Omental fat pad (tissue), 4 donors: Measurements from ENCODE around the gene RBBP7. TPM values are rescaled to one million over a fixed set of nuclear protein-coding genes. Genes with fewer than 3 reads are reported as not detected.

Experiments
- ATAC-seq: fragments of 150-250 bp; one replicate; pipeline ENCODE4 v1.9.1; 2016; ENCODE audit warnings: mild to moderate bottlenecking, moderate library complexity; ENCODE audit not compliant: low FRiP score
- DNase-seq: peaks from one replicate; pipeline ENCODE4 v3.0.0-alpha.2; 2019; ENCODE audit warnings: low spot score
- total RNA-seq, 4 donors: library from RNA; depleted of rRNA; stranded (reverse); fragments of >200 nt; gene quantifications; one replicate each; pipeline ENCODE4 v1.1.0, GENCODE V29; 2016
- TF ChIP-seq, protein P1 (sequence below), 3 donors: fragments of 450-650 bp; IDR thresholded peaks; one replicate each; pipeline ENCODE4 v1.5.1; 2016 to 2017; ENCODE audit warnings: antibody characterized with exemption in 3 of 3, mild to moderate bottlenecking in 3 of 3, moderate library complexity in 2 of 3

The RBBP7 gene
- total RNA-seq, 4 donors from 2014 or later, result 57.4 to 74.3 (median 70.9) TPM

DNA sequence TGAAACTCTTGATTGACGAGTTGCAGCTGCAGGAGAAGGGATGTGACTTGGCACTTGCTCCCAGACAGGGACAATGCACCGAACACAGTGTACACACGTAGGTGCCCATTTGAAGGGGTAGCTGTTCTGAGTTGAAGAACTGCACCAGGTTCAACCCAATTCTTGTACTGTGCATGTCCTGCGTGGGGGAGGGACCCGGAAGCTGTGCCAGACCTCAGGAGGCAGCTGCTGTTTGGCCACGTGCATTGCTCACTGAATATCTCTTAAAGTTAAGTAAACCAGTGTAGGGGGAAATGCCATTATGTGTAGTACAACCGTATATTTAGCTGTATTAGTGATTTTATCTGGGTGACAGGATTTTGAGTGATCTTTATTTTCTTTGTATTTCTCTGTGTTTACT lies 12.0 kb upstream of the RBBP7 start:
- DNase-seq (no peak), ATAC-seq (peak; percentile 50)
- TF ChIP-seq, protein P1, sequence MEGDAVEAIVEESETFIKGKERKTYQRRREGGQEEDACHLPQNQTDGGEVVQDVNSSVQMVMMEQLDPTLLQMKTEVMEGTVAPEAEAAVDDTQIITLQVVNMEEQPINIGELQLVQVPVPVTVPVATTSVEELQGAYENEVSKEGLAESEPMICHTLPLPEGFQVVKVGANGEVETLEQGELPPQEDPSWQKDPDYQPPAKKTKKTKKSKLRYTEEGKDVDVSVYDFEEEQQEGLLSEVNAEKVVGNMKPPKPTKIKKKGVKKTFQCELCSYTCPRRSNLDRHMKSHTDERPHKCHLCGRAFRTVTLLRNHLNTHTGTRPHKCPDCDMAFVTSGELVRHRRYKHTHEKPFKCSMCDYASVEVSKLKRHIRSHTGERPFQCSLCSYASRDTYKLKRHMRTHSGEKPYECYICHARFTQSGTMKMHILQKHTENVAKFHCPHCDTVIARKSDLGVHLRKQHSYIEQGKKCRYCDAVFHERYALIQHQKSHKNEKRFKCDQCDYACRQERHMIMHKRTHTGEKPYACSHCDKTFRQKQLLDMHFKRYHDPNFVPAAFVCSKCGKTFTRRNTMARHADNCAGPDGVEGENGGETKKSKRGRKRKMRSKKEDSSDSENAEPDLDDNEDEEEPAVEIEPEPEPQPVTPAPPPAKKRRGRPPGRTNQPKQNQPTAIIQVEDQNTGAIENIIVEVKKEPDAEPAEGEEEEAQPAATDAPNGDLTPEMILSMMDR (IDR thresholded peaks at IDR 0.05), result no peak

DNA sequence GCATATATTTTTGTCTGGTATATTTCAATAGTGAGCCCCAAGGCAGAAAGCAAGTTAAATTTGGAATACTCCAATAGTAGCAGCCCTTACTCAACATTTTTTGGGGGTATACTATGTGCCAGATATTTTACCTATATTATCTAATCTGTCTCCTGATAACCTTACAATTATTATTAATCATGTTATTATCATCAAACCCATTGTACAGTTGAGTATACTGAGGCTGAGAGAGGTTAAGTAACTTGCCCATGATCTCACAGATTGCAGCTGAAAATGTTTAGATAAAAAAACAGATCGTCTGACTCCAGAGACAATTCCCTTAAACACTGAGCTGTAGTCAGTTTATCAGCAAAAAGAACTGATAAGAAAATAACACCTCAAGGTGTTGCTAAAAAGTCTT lies 6.5 kb upstream of the RBBP7 start:
- no peak for DNase-seq
- no peak for ATAC-seq
- TF ChIP-seq, protein P1 (IDR thresholded peaks at IDR 0.05), result no peak

DNA sequence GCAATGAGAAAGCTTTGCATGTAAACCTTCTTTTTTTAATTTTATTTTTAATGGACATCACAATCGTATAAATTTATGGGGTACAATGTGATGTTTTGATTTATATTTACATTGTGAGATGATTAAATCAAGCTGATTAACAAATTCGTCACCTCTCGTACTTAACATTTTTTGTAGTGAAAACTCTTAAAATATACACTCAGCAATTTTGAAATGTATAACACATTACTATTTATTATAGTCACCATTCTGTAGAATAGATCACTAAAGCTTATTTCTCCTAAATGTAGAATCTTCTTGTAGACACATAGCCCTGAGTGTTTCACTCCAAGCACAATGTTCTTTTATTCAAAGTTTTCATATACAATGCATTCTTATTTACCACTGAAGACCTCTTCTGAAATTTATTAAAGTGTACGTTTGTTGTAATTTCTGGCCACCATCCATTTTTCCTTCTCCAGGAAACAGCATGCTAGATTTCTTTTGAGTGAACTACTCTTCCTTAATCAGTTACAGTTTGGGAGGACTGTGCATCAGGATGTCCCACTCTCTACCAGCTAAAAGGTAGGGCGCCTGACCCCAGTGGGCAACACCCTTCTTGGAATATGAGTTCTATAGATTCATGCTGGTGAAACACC lies 4.4 kb upstream of the RBBP7 start:
- ATAC-seq (no peak), DNase-seq (no peak)
- TF ChIP-seq, protein P1 (IDR thresholded peaks at IDR 0.05), result no peak

DNA sequence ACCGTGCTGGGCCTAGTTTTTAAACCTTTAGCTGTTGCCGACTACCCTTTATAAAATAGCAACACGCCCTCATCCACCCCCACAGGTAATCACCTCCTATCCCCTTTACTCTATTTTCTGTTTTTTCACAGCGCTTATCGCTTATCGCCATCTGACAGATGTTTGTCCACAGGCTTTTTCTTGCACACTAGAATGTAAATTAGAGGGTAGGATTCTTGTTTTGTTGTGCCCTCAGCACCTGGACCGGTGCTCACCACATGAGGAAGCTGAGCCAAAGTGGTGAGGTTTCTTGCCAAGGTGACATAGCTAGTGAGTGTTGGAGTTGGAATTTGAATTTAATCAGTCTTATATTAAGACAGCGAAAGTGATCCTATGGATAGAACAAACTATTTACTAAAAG lies 2.9 kb upstream of the RBBP7 start:
- DNase-seq (no peak), ATAC-seq (no peak)
- TF ChIP-seq, protein P1 (IDR thresholded peaks at IDR 0.05), result no peak

DNA sequence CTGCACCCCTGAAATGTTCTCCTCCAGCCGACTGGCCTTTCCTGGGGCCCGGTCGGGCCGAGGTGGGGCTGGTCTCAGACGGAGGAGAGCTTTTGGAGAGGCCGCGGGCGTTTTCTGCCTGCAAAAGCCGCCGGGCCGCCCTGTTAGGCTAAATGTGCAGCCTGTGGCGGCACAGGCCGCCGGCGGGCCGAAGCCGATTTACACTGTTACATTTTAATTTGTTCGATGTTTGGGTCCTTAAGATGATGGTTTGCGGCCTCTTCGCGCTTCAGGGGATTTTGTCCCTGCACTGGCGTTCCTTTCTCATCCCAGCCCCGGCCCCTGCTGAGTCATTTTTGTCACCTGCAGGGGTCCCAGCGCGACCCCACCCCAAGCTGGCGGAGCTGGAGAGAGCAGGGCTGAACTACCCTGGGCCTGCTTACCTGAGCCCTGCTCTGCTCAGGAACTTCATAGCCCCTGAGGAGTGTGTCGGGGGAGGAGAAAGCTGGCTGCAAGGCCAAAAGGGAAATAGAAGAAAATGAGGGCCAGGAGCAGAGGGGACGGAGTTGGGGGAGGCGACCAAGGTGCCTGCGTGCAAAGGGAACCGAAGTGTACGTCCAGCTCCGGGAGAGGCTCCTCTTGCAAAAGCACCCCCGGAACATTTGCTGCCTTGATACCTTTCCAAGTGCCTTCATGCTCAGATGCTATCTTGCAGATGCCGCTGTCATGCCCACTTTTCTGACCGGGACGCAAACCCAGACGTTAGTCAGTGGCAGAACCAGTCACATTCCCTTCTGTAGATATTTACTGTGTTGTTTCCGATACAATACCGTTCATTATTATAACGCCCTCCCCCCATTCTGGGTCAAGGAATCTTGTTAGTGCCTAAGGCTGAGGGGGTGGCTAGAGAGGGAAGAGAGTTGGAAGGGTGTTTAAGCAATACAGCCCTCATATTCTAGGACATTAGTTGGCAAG lies 977 bp upstream of the RBBP7 start:
- ATAC-seq, result no peak
- DNase-seq, result no peak
- TF ChIP-seq, protein P1 (IDR thresholded peaks at IDR 0.05), result no peak

DNA sequence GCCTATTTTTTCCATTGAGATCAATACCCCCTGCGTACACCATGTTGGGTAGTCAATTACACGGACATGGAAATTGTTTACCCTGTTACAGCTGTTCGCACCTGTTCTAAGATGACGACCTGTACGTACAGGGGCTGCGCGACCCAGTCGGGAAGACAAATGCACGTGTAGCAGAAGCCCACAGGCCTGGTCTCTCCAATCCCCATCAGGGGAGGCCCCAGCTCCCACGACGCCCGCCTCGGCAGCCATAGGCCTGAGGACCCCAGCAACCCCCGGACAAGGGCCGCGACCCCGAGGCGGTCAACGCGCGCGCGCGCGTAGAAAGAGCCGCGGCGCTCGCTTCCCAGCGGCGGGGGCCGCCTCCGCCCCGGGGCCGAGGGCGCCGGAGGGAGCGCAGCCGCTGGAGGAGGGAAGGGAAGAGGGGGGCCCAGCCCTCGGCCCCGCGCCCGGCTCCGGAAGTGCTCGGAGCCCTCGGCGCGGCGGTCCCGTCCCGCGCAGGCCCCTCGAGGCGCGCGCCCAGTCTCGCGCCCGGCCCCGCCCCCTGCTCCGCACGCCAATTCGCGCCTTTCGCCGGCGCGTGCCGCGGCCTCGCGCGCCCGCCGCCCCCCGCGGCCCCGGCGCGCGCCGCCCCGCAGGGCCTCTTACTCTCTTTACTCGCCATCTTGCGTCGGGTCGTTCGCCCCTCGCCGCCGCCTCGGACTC lies 618 bp downstream of the RBBP7 start:
- ATAC-seq (peak; percentile 63), DNase-seq (no peak)
- TF ChIP-seq, protein P1 (IDR thresholded peaks at IDR 0.05), result no peak
